NCI-H510A (cell line): ENCODE data around the gene DCAKD.

Source experiments
- DNase-seq: peaks from one replicate; lab custom pipeline; 2025; lab: John Stamatoyannopoulos, UW

DCAKD gene

DNA sequence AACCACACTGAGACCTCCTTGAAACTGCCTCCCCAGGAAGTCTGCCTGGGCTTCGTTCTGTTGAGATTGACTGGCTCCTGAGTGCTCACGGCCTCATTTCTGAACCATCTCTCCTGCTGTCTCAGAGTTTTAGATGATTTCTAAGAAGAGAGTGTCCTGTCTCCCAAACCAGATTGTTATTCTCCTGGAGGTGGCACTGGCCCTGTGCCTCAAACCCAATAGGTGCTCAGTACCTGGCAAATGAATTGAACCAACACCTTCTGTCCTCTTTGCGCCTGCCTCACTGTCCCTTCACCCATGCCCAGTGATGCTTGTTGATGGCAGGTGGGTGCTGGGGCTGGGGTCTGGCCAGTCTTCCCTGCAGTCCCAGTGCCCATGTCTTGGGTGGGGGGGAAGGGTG is 47.0 kb downstream of the DCAKD start:
- no peak for DNase-seq

DNA sequence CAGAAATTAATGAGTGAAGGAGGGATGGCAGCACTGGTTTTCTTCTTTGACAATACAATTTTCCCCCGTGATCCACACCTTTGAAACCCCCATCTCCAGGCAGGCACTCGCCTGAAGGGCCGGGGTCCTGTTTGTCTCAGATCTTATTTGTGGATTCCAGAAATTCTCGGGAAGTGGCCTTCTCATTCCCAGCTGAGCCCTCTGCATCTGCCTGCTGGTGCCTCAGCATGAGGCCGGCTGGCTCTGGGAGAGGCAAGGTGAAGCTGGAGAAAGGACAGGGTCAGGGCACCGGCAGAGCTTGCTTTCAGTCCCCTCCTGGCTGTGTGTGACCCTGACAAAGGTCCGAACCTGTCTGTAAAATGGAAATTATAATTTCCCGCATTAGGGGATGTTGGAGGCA is 47.6 kb downstream of the DCAKD start:
- DNase-seq = no peak

DNA sequence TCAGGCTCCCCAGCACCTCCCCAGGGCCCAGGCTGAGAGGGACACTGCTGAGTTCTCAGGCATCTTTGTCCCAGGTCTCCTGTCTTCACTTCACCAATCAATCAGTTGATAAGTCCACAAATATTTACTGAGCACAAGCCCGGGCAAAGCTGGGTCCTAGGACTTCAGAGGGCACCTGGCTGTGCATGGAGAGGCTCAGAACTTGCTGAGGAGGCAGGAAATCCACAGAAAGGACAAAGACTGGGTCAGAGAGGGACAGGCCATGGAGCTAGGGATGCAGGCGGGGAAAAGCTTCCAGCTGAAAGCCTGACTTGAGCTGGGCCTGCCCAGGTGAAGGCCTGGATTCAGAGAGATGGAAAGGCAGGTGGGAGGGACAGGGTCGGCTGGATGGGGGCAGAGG is 50.1 kb downstream of the DCAKD start:
- DNase-seq = peak; percentile 92

DNA sequence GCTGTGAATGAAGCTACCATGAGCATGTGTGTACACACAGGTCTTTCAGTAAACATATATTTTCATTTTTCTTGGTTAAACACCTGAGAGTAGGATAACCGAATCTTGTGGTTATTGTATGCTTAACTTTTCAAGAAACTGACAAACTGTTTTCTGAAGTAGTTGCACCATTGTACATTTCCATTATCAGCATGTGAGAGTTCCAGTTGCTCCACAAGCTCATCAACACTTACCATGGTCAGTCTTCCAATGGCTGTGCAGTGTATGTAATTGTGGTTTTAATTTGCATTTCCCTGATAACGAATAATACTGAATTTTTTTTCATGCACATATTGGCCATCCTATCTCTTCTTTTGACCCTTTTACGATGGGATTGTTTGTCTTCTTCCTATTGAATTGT is 52.0 kb downstream of the DCAKD start:
- DNase-seq = no peak

DNA sequence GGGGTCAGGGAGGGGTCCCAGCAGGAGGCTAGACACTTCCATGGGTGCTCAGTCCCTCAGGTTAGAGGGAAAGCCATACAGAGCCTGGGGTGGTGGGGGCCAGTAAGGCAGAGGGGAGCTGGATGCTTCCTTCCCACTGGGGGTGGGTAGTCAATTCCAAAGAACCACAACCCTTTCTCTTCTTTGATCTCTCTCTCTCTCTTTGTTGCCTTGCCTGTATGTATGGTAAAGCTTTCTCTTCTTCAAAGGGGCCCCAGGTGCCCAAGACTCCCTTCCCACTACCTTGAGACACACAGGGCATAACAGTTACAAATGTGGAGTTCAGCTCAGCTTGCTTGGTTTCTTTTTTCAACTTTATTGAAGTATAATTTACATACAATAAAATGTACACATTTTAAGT is 52.8 kb downstream of the DCAKD start:
- no peak for DNase-seq

DNA sequence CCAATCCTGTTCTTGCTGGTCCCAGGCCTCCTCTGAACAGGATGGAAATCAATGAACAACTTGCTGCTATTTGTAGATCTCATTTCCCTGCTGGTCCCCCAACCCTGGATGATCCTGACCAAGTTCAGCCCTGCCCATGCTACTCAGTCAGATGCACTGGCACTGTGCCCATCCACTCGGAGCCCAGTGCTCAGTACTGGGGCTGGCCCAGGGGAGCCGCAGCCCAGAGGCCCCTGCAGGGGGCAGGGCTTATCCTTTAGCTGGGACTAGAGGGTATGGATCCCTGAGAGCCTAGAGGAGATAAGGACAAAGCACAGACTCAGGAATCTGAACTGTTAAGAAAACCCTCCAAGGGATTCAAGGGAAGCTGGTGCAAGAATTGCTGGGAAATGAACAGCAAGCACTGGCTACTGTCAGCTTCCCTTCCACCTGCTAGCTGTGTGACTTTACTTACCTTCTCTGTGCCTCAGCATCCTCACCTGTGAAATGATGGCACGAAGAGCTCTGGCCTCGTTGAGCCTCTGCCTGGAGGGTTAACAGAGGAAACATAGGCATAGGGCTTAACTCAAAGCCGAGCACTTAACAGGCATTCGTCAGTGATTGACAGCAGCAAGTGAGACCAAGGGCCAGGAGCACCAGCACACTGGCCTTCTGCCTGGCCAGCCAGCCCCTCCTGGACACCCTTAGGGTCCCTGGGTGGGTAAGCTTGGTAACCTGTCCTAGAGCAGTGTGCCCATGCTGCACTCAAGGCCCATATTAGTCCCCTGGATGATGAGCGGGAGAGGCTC is 53.5 kb downstream of the DCAKD start:
- peak; percentile 54 for DNase-seq

DNA sequence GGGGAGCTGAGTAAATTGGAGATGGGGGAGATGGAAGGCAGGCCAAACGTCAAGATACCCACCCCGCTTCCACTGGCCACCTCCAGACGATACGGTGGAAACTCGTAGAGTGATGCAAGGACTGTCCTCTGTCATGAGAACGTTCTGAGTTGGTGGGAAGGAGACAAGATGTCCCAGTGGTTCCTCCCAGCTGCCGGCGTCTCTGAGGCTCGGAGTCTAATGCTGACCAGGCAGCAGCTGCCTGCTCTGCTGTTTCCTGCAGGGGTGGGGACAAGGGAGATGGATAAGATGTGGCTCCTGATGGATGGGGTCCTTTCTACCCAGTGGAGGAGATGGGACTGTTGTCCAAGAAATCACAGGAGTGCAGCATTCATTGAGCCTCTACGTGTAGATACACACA is 55.1 kb downstream of the DCAKD start:
- no peak for DNase-seq

DNA sequence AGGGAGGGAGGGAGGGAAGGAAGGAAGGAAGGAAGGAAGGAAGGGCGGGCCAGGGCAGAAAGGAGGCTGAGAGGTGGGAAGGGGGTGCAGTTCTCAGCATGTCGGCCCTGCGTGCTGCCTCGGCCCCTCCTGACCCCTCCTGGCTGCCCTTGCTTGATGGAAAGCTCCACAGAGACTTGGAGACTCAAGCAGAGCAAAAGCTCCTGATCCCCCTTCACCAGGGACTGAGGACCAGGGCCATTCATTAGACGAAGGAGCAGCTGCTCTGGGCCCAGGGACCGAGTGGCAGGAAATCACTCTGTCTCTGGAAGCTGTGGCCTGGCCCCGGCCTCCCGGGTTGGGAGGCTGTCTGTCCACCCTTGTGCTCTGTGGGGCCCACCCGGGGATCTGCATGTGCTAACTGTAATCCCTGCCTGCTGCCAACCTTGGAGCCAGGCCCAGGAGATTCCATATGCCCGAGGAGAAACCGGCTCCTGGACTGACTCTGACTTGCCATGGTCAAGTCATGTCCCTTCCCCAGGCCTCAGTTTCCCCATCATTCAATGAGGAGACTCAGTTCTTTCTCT is 55.9 kb downstream of the DCAKD start:
- no peak for DNase-seq

DNA sequence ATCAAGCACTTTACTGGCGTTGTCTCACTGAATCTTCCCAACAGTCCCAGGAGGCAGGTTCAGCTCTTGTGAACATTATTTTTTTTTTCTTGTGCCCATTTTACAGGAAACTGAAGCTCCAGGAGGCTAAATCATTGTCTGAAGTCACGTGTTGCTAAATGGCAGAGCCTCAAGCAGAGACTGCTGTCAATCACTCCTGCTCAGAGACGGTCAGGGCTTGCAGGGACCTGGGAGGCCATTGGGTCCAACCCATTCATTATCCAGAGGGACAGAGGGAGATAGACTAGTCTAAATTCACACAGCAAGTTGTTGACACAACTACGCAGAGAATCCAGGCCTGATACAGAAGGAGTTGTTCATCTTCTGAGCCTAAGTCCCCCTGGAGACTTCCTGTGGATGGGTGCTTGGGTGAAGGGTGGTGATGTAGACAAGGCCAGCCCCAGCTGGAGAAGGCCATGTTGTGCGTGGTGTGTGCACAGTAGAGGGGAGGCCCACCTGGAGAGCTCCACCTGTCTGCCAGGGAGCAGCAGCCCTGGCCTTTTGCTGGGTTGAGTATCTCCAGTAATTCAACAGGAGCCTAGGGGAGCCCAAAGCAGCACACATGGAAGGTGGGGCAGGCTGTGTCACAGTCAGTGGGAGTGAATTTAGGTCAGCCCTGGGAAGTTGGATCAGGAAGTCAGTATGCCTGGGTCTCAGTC is 59.0 kb downstream of the DCAKD start:
- DNase-seq = peak; percentile 50

DNA sequence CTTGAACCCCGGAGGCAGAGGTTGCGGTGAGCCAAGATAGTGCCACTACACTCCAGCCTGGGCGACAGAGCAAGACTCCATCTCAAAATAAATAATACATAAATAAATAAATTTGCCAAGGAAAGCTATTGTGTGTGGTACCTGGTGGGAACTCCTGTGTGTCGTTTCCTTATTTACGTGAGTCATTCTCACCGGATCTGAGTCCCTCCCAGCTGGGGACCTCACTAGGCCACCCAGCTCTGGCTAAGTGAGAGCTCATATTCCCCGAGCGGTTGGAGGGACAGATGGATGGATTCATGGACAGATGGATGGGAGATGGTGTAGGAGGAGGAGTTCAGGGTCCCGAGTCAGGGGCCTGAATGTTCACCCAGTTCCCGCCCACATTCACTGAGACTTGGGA is 60.4 kb downstream of the DCAKD start:
- DNase-seq = peak; percentile 51

DNA sequence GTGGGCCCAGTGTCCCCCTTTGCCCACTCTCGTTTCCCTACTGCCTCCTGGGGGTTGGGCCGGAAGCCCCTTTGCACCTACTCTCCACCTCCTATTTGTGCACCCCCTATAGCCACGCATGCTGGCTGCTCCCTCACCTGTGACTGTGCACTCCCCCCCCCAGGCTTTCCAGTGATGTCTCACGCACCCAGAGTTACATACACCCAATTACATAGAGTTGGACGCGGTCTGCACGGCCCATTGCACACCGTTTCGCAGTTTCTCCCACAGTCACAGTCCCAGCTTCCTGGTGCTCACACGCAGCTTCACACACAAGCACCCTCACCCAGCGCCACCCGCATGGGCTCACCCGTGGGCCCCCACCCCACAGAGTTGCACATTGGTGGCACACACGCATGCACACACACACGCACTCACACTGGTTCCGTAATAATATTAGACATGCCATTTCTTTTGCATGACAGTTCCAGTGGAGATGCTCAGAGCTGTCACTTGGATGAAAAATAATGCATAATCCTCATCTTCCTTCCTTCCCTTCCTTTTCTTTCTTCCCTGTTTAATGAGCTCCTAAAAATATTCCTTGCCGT is 61.8 kb downstream of the DCAKD start:
- no peak for DNase-seq

DNA sequence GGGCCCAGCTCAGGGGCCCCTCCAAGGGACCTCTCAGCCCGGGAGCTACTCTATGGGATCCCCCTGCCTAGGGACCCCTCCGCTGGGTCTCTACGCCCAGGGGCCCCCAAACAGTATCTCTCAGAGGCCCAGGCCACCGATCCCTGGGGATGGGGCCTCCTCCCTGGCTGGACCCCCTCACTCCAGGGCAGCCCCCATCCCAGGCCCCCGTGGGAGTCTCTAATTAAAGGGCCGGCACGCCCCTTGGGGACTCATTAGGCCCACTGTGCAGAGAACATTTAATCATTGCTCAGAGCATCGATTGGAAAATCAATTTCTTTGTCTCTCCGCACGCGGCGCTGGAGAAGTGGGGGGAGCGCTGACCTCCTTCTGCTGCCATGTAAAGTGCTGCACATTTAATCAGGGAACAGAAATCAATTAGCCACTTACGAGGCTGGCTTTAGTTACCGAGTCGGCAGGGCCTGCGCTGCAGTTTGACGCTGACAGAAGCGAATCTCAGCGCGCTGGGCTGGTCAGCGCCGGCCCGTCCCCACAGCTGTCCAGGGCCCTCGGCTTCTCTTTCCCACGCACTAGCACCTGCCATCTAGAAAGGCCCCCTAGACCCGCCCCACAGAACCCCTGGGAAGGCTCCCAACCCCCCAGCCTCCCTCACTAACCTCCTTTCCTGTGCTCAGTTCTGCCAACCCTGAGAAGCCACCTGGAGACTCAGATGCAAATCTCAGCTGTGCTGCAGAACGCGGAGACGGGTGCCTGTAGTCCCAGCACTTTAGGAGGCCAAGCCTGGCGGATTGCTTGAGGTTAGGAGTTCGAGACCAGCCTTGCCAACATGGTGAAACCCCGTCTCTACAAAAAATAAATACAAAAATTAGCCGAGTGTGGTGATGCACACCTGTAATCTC is 63.1 kb downstream of the DCAKD start:
- DNase-seq = no peak

DNA sequence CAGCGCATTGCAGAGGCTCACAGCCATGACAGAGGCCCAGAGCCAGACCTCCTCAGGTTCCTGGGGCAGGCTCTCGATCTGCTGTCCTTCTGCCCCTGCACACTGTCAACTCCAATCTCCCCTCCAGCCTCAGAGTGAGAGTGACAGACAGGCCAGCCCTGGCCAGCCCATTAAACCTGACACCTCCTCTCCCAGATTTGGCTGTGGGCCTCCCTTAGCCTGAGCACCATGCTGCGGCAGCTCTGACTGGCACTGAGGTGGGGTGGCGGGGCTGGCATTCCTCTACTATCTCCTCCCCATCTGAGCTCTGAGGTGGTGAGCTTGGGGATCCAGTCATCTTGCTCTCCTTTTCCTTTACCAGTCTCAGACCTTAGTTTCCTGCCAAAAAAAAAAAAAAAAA is 67.9 kb downstream of the DCAKD start:
- no peak for DNase-seq

DNA sequence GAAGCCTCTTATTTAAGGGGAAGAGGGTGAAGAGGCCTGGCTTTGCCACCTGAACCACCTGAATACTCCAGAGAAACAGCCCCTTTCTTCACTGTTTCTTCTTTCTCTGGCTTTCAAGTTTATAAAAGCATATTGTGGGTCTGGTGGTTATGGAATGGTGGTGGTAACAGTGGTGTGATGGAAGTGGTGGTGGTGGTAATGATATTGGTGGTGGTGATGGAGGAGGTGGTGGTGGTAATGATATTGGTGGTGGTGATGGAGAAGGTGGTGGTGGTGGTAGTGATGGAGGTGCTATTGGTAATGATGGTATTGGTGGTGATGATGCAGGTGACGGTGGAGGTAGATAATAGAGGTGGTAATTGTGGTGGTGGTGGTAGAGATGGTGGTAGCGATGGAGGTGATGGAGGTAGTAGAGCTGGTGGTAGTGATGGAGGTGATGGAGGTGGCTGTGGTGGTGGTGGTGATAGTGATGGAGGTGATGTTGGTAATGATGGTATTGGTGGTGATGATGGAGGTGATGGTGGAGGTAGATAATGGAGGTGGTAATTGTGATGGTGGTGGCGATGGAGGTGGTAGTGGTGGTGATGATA is 69.2 kb downstream of the DCAKD start:
- no peak for DNase-seq

DNA sequence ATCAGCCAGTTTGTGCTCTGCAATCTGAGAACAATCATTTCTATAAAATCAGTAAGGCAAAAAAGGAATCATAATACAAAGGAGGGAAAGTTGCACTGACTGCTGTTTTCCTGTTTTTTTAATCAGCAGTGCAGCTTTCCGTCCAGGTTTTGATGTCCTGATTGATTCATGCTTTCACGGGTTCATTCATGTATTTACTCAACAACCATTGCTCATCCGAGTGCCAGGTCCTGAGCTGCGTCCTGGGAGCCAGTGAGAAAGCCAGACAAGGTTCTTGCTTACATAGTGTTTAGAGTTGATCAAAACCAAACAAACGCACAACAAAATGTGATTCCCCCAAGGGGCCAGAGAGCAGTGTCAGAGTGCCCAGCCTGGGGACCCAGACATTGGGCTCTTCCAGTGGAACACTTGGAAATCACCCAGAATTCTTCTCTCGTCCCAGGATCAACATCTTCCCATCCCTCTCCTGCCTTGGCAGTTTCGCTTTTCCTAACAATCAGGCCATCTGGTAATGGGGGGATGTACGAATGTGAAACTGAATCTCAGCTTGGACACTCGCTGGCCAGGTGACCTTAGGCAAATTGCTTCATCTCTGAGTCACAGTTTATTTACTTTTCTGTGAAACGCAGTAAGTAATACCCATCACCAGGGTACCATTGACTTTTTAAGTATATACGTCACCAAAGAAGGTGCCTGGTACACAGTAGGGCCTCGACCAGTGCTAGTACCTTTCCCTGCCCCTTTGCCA is 70.0 kb downstream of the DCAKD start:
- no peak for DNase-seq

DNA sequence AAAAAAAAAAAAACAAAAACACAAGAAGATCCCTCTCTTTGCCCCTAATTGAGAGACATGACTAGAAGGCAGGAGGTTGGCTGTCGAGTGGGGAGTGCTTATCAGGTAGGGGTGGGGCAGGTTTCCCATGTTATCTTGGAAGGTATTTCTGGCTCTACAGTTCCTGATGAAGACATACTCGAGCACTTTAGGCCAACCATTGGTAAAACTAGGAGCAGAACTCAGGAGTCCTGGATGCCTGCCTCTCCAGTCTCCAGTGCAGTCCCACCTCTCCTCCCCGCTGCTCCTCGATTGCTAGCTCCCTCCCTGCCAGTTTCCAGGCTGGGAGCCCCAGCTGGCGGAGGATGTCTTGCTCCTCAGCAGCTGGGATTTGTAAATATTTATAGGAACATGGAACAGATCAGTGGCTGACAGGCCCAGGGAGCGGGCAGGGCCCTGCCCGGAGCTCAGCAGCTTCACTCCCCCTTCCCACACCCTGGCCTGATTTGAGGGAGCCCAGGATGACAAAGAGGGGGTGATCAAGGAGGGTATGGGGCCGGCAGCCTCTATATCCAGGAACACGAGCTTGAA is 71.9 kb downstream of the DCAKD start:
- DNase-seq = no peak

DNA sequence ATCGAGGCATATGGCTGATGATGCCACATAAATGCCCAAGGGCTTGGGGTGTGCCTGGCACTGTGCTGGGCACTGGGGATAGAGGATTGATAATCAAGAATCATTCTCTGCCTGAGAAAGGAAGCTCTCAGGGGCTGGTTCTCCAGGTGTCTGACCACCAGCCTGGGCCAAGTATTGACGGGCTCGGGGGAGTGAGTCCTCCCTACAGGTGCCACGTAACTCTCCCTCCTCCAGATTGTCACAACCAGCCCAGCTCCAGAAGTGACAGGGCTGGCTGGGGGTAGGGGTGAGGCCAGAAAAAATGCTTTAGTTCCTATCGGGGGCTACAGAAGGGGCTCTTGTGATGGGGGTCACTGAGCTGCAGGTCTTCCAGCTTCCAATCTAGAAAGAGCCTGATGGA is 72.6 kb downstream of the DCAKD start:
- DNase-seq = no peak

DNA sequence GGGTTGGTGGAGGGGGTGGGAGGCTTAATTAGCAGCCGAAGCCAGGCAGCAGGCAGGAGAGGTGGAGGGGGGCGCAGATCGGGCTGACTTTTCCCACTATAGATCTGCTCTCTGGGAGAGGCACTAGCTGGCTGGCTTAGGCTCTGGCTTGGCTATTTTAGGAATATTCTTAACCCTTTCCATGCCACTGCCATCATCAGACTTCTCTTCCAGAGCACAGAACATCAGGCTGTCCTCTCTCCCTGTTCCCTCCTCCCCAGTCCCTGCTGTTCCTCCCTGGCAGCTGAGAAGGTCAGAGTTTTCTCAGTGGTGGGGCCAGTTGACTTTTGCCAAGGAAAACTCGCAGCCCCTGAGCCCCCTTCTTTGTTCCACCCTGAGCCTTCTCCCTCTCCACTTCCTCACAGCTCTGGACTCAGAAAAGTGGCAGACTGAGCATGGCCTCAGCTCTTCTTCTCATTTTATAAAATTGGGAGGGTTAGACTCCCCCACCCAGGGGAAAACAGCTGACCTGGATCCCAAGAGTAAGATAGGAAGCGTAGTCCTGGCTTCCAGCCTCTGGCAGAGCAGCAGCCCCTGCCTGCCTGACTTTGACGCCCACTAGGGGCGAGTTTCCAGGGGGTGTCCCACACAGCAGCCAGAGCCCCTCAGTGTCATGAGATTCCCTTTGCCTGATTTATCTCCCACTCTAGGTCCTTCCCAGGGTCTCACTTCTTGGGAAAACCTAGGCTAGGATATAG is 73.5 kb downstream of the DCAKD start:
- DNase-seq = no peak

DNA sequence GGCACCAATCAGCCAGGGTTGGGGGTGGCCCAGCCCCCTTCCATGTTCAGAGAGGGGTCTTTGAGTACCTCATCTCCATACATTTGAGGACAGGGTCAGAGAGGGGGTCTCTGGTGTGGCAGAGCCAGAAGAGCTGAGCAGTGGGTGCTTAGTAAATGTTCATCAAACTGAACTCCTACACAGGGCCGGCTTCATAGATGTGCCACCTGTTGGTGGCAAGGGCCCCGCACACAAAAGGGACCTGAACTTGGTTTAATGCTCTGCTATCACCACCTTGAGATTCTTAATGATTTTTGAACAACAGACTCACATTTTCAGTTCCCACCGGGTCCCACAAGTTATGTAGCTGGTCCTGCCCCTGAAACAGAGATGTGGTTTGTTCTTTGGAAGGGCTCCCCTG is 74.4 kb downstream of the DCAKD start:
- no peak for DNase-seq

DNA sequence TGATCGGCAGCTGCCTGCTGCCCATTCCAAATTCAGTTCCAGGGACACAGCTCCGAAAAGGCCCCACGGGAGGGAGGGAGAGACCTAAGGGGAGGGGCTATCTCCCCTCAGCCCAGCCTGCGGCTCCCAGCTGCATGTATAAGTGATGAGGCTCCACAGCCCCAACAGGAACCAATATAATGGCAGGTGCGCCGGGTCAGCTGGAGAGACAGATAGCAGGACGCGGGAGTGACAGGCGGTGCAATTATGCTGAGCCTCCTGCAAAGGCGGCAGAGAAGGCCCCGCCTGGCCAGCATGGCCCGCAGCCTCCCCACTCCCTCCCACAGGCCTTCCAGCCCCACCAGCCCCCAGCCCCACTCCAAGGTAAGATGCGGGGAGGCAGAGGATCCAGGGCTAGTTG is 75.2 kb downstream of the DCAKD start:
- DNase-seq = peak; percentile 66
